ENCODE data around the gene SMC4. TPM values are rescaled to one million over a fixed set of nuclear protein-coding genes. Genes with fewer than 3 reads are reported as not detected.

SMC4 gene
- total and polyA plus RNA-seq, 12 donors: 10.5 to 71.7 (median 25.4) TPM

DNA sequence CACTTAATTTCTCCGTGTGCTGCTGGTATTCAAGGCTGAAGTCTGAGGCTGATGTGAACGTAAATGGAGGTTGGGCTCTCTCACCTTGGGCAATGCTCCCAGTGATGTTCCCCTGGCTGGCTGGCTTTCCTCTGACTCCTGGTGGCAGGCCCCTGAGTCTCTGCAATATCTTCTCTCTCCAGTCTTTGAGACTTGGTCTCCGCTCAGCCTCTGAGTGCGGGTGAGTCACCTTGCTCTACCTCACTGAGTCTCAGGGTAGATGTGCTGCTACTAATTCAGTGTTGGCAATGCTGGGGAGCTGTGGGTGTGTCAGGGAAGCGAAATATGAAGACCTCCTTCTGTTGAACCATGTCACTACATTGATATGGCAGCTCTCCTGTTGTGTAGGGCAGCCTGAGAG is 81.5 kb downstream of the SMC4 start:
- H3K27me3 ChIP-seq: no peaks in the 10 kb centered on the region
- TF ChIP-seq, protein P1, sequence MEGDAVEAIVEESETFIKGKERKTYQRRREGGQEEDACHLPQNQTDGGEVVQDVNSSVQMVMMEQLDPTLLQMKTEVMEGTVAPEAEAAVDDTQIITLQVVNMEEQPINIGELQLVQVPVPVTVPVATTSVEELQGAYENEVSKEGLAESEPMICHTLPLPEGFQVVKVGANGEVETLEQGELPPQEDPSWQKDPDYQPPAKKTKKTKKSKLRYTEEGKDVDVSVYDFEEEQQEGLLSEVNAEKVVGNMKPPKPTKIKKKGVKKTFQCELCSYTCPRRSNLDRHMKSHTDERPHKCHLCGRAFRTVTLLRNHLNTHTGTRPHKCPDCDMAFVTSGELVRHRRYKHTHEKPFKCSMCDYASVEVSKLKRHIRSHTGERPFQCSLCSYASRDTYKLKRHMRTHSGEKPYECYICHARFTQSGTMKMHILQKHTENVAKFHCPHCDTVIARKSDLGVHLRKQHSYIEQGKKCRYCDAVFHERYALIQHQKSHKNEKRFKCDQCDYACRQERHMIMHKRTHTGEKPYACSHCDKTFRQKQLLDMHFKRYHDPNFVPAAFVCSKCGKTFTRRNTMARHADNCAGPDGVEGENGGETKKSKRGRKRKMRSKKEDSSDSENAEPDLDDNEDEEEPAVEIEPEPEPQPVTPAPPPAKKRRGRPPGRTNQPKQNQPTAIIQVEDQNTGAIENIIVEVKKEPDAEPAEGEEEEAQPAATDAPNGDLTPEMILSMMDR (IDR thresholded peaks at IDR 0.05): no peak
- no peak for TF ChIP-seq POLR2A (IDR thresholded peaks at IDR 0.05)
- 61 to 69% (median 64%) methylated on average over 5 of the region's 5 CpGs for WGBS, 4 donors
- peak in 4 of 7 donors; percentile 10 to 29 (median 22) for DNase-seq
- no peak overlapping the region for H3K27ac ChIP-seq
- no peaks in the 10 kb centered on the region for H3K4me1 ChIP-seq (replicated peaks in 1 of 2)
- H3K36me3 ChIP-seq (replicated peaks in 1 of 2): no peaks in the 10 kb centered on the region
- no peaks in the 10 kb centered on the region for H3K9me3 ChIP-seq (replicated peaks in 1 of 3)
- intact Hi-C loops (cut with DNase I): no loop called here
- H3K4me3 ChIP-seq: no peak overlapping the region

DNA sequence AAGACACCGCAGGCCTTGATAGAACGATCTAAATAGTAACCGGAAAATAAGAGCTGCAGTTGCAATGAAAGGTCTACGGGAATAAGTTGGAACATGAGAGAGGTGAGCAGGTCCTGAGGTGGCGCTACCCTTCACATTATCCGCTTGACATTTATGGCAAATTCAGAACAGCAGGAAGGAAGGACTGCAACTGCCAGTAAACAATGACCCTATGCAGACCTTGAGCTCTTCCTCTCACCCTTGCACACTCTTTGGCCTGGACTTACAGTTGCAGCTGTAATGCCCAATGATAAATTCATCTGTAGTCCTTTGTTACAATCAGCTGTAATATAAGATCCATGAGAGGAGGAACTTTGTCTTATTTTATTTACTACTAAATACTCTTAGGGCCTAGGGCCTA is 82.4 kb downstream of the SMC4 start:
- H3K27me3 ChIP-seq: no peaks in the 10 kb centered on the region
- TF ChIP-seq POLR2A (IDR thresholded peaks at IDR 0.05): no peak
- TF ChIP-seq, protein P1 (IDR thresholded peaks at IDR 0.05): no peak
- no peaks in the 10 kb centered on the region for H3K36me3 ChIP-seq (replicated peaks in 1 of 2)
- no peaks in the 10 kb centered on the region for H3K4me1 ChIP-seq (replicated peaks in 1 of 2)
- no peak overlapping the region for H3K27ac ChIP-seq
- 83 to 88% (median 87%) methylated on average over 6 of the region's 6 CpGs for WGBS, 4 donors
- H3K9me3 ChIP-seq (replicated peaks in 1 of 3): no peaks in the 10 kb centered on the region
- intact Hi-C loops (cut with DNase I): no loop called here
- H3K4me3 ChIP-seq: no peak overlapping the region
- no peak for DNase-seq

DNA sequence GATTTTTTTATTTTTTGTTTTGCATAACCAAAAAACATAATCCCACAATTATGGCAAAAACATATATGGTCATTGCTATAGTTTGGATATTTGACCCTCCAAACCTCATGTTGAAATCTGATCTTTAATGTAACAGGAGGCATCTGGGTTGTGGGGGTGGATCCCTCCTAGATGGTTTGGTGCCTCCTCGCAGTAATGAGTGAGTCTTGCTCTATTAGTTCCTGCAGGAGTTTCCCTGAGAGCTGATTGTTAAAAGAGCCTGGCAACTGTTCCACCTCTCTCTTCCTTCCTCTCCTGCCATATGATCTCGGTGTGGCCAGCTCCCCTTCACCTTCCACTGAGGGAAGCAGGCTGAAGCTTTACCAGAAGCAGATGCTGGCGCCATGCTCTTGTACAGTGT is 83.3 kb downstream of the SMC4 start:
- DNase-seq: no peak
- intact Hi-C loops (cut with DNase I): no loop called here
- Histone ChIP-seq H3K27me3 (no peaks in the 10 kb centered on the region), H3K27ac (no peak overlapping the region), H3K9me3 (replicated peaks in 1 of 3) (no peaks in the 10 kb centered on the region), H3K4me1 (replicated peaks in 1 of 2) (no peaks in the 10 kb centered on the region), H3K36me3 (replicated peaks in 1 of 2) (no peaks in the 10 kb centered on the region), H3K4me3 (no peak overlapping the region)
- TF ChIP-seq, protein P1 (IDR thresholded peaks at IDR 0.05): no peak
- TF ChIP-seq POLR2A (IDR thresholded peaks at IDR 0.05): no peak
- 79 to 93% (median 87%) methylated on average over 3 of the region's 3 CpGs for WGBS, 4 donors

MicroRNAs encoded within 50 kb of the gene (microRNA counts, 767-probe panel; counts per million panel counts)
- 6,367 to 7,297 counts per million in 2 donors for microRNA hsa-miR-15b-5p

Small RNA genes lying within 50 kb of the gene (microRNA-seq; reads per million reads assigned to microRNA genes)
- 666 to 1,843 (median 1,544) reads per million in 3 donors for gene MIR15B
- 444 to 606 (median 454) reads per million in 3 donors for gene MIR16-2

Small RNA genes lying within 50 kb of the gene (small RNA-seq; reads per million reads assigned to genes)
- gene MIR15B (5.7 to 8.0 reads per million in 2 donors), gene MIR16-2 (1.5 to 1.8 reads per million in 2 donors), gene RNU7-136P (0 reads per million in 2 donors)

Other genes with a start within 250 kb of the SMC4 start
- gene C3orf80, start 174.2 kb upstream of the SMC4 start, total RNA-seq: under 1 TPM in 5 of 9 donors, not detected in 4; 0.14 to 0.49 (median 0.28) TPM
- under 1 TPM in 2 of 3 donors, not detected in 1; 0.17 to 0.24 TPM for gene C3orf80, start 174.2 kb upstream of the SMC4 start, polyA plus RNA-seq
- 10 to 100 TPM; 11.0 to 35.9 (median 20.3) TPM for gene IFT80, start 425 bp upstream of the SMC4 start, total RNA-seq
- gene IFT80, start 425 bp upstream of the SMC4 start, polyA plus RNA-seq: 10 to 100 TPM; 16.7 to 37.3 (median 27.4) TPM
- gene TRIM59, start 50.1 kb downstream of the SMC4 start, total RNA-seq: 10 to 100 TPM in 1 of 9 donors, 1 to 10 TPM in 5, under 1 TPM in 3; 0.35 to 10.1 (median 1.4) TPM
- under 1 TPM; 0.32 to 0.93 (median 0.61) TPM for gene TRIM59, start 50.1 kb downstream of the SMC4 start, polyA plus RNA-seq
- 10 to 100 TPM; 10.6 to 43.6 (median 21.1) TPM for gene KPNA4, start 165.9 kb downstream of the SMC4 start, total RNA-seq
- gene KPNA4, start 165.9 kb downstream of the SMC4 start, polyA plus RNA-seq: 10 to 100 TPM in 1 of 3 donors, 1 to 10 TPM in 2; 6.5 to 38.6 (median 8.1) TPM

Measured in adrenal gland (tissue), 12 donors.